CD4-positive, CD25-positive, alpha-beta regulatory T cell (primary cell): ENCODE data around the gene ZNF629. TPM values are rescaled to one million over a fixed set of nuclear protein-coding genes. Genes with fewer than 3 reads are reported as not detected.

Experiments
- ATAC-seq, 2 donors: fragments of 150-1000 bp; cut with Tn5 transposase; one replicate each; pipeline ENCODE4 v1.10.0; 2021; ENCODE audit warnings: low read depth in 2 of 2, moderate number of reproducible peaks in 2 of 2, moderate library complexity in 1 of 2
- DNase-seq, 3 donors: peaks; one replicate each; pipeline versions ENCODE4 v3.0.0 to v3.0.0-alpha.2; 2012 to 2022; ENCODE audit warnings: mixed read lengths in 1 of 3
- H3K27ac ChIP-seq: one replicate; pipeline ENCODE4 v1.7.0; 2013; ENCODE audit warnings: mild to moderate bottlenecking, low read length; ENCODE audit not compliant: insufficient read depth, poor library complexity, severe bottlenecking
- H3K27me3 ChIP-seq: one replicate; pipeline ENCODE4 v1.7.0; 2013; ENCODE audit warnings: low read length; ENCODE audit not compliant: control insufficient read depth, insufficient read depth
- H3K36me3 ChIP-seq: one replicate; pipeline ENCODE4 v1.7.0; 2013; ENCODE audit warnings: mild to moderate bottlenecking, low read length, moderate library complexity; ENCODE audit not compliant: control insufficient read depth, insufficient read depth
- H3K4me1 ChIP-seq: 2 replicates; pipeline ENCODE4 v1.7.0; 2013; ENCODE audit warnings: mild to moderate bottlenecking, low read length; ENCODE audit not compliant: insufficient read depth, control insufficient read depth, poor library complexity, severe bottlenecking
- H3K4me3 ChIP-seq: one replicate; pipeline ENCODE4 v1.7.0; 2013; ENCODE audit warnings: low read depth, mild to moderate bottlenecking, low read length, moderate library complexity
- H3K9me3 ChIP-seq, 2 experiments: 1 replicate in 1 of 2; 2 replicates in 1 of 2; pipeline ENCODE4 v1.7.0; 2013; ENCODE audit warnings: low read length in 2 of 2, mild to moderate bottlenecking in 1 of 2, moderate library complexity in 1 of 2; ENCODE audit not compliant: control insufficient read depth in 2 of 2
- H3K27ac Mint-ChIP-seq, 3 donors: one replicate each; pipeline ENCODE4 v1.8.0; 2020 to 2022; ENCODE audit warnings: mild to moderate bottlenecking in 3 of 3, mixed read lengths in 3 of 3, moderate library complexity in 2 of 3
- H3K27me3 Mint-ChIP-seq: one replicate; pipeline ENCODE4 v1.8.0; 2022; ENCODE audit warnings: mild to moderate bottlenecking, mixed read lengths
- H3K36me3 Mint-ChIP-seq: one replicate; pipeline ENCODE4 v1.8.0; 2020; ENCODE audit warnings: mixed read lengths
- H3K4me1 Mint-ChIP-seq, 4 donors: one replicate each; pipeline ENCODE4 v1.8.0; 2020 to 2022; ENCODE audit warnings: mixed read lengths in 4 of 4, mild to moderate bottlenecking in 1 of 4
- H3K4me3 Mint-ChIP-seq, 4 donors: one replicate each; pipeline ENCODE4 v1.8.0; 2020 to 2022; ENCODE audit warnings: mild to moderate bottlenecking in 4 of 4, mixed read lengths in 4 of 4, moderate library complexity in 3 of 4
- H3K9me3 Mint-ChIP-seq, 7 donors: one replicate each; pipeline ENCODE4 v1.8.0; 2020 to 2022; ENCODE audit warnings: mixed read lengths in 7 of 7, mild to moderate bottlenecking in 3 of 7, moderate library complexity in 2 of 7
- polyA plus RNA-seq, 4 donors: library from polyadenylated mRNA; unstranded; fragments of 300-500 nt; fragmentation: Illumina TruSeq; gene quantifications; one replicate each; pipeline ENCODE4 v1.2.3, GENCODE V29; 2021
- total RNA-seq: library from RNA; stranded (reverse); gene quantifications from one replicate; pipeline ENCODE4 v1.2.3, GENCODE V29; 2022

Gene ZNF629
- total and polyA plus RNA-seq, 5 donors from 2014 or later, result 0.23 to 0.79 (median 0.39) TPM

GRCh38 chr16:30769379-30770089 lies 17.5 kb downstream of the ZNF629 start:
- ATAC-seq (no peak), DNase-seq (no peak)
- no peak overlapping the region for H3K27ac ChIP-seq
- H3K36me3 ChIP-seq, result peaks cover 88% of the 10 kb centered on the region
- H3K9me3 ChIP-seq, result no peaks in the 10 kb centered on the region
- no peaks in the 10 kb centered on the region for H3K4me1 ChIP-seq
- no peaks in the 10 kb centered on the region for H3K9me3 Mint-ChIP-seq
- H3K36me3 Mint-ChIP-seq, result peaks cover 40% of the 10 kb centered on the region
- no peak overlapping the region for H3K27ac Mint-ChIP-seq
- no peak overlapping the region for H3K4me3 ChIP-seq
- H3K27me3 ChIP-seq, result no peaks in the 10 kb centered on the region
- H3K4me1 Mint-ChIP-seq, result peaks cover 0 to 15% (median 4%) of the 10 kb centered on the region in 4 donors
- peak overlapping the region in 1 of 4 donors; percentile 35 for H3K4me3 Mint-ChIP-seq
- H3K27me3 Mint-ChIP-seq, result no peaks in the 10 kb centered on the region

GRCh38 chr16:30768583-30769181 lies 18.3 kb downstream of the ZNF629 start:
- Mint-ChIP-seq H3K27ac (no peak overlapping the region), H3K9me3 (no peaks in the 10 kb centered on the region), H3K4me3 (peak overlapping the region in 1 of 4 donors; percentile 35), H3K27me3 (no peaks in the 10 kb centered on the region), H3K4me1 (peaks cover 0 to 23% (median 7%) of the 10 kb centered on the region in 4 donors), H3K36me3 (peaks cover 38% of the 10 kb centered on the region)
- H3K9me3 ChIP-seq, result no peaks in the 10 kb centered on the region
- no peak overlapping the region for H3K4me3 ChIP-seq
- H3K4me1 ChIP-seq, result peaks cover 3% of the 10 kb centered on the region
- no peak for DNase-seq
- H3K36me3 ChIP-seq, result peaks cover 94% of the 10 kb centered on the region
- ATAC-seq, result no peak
- H3K27me3 ChIP-seq, result no peaks in the 10 kb centered on the region
- no peak overlapping the region for H3K27ac ChIP-seq

- no peak overlapping the region for H3K27ac ChIP-seq
- Mint-ChIP-seq H3K9me3 (no peaks in the 10 kb centered on the region), H3K27ac (no peak overlapping the region), H3K36me3 (peaks cover 33% of the 10 kb centered on the region), H3K27me3 (no peaks in the 10 kb centered on the region), H3K4me1 (peaks cover 0 to 26% (median 14%) of the 10 kb centered on the region in 4 donors), H3K4me3 (peak overlapping the region in 1 of 4 donors; percentile 3)
- peaks cover 11% of the 10 kb centered on the region for H3K4me1 ChIP-seq
- H3K4me3 ChIP-seq, result no peak overlapping the region
- no peaks in the 10 kb centered on the region for H3K9me3 ChIP-seq
- peaks cover 88% of the 10 kb centered on the region for H3K36me3 ChIP-seq
- no peaks in the 10 kb centered on the region for H3K27me3 ChIP-seq
- no peak for DNase-seq
- no peak for ATAC-seq
Measured at GRCh38 chr16:30767767-30768465, 19.1 kb downstream of the ZNF629 start.

DNA sequence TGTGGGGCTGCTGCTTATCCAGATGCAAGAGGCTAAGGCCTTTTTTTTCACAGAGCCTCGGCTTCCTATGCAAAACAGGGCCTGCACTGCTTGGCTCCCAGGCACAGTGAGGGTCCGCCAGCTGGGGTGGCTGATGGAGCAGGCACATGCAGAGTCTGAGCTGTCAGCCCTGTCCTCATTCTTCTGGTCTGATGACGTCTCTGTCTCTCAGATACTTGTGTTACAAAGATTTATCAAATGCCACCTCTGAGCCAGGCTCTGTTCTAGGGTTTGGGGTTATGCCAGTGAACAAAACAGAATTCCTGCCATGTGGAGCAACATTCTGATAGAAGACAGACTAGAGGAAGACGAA lies 20.1 kb downstream of the ZNF629 start:
- ATAC-seq, result no peak
- peaks cover 78% of the 10 kb centered on the region for H3K36me3 ChIP-seq
- H3K9me3 ChIP-seq, result no peaks in the 10 kb centered on the region
- no peaks in the 10 kb centered on the region for H3K9me3 Mint-ChIP-seq
- no peak overlapping the region for H3K27ac Mint-ChIP-seq
- no peaks in the 10 kb centered on the region for H3K27me3 Mint-ChIP-seq
- H3K27me3 ChIP-seq, result no peaks in the 10 kb centered on the region
- peak overlapping the region in 1 of 4 donors; percentile 3 for H3K4me3 Mint-ChIP-seq
- H3K27ac ChIP-seq, result no peak overlapping the region
- peaks cover 25% of the 10 kb centered on the region for H3K36me3 Mint-ChIP-seq
- H3K4me3 ChIP-seq, result no peak overlapping the region
- no peak for DNase-seq
- peaks cover 0 to 28% (median 19%) of the 10 kb centered on the region in 4 donors for H3K4me1 Mint-ChIP-seq
- peaks cover 17% of the 10 kb centered on the region for H3K4me1 ChIP-seq

GRCh38 chr16:30766206-30766932 lies 20.6 kb downstream of the ZNF629 start:
- peaks cover 25% of the 10 kb centered on the region for H3K36me3 Mint-ChIP-seq
- peaks cover 18% of the 10 kb centered on the region for H3K4me1 ChIP-seq
- peaks cover 0 to 30% (median 20%) of the 10 kb centered on the region in 4 donors for H3K4me1 Mint-ChIP-seq
- no peaks in the 10 kb centered on the region for H3K27me3 ChIP-seq
- no peaks in the 10 kb centered on the region for H3K27me3 Mint-ChIP-seq
- H3K4me3 Mint-ChIP-seq, result peak overlapping the region in 1 of 4 donors; percentile 80
- H3K9me3 ChIP-seq, result no peaks in the 10 kb centered on the region
- H3K36me3 ChIP-seq, result peaks cover 73% of the 10 kb centered on the region
- ATAC-seq (no peak), DNase-seq (no peak)
- H3K4me3 ChIP-seq, result no peak overlapping the region
- no peaks in the 10 kb centered on the region for H3K9me3 Mint-ChIP-seq
- no peak overlapping the region for H3K27ac Mint-ChIP-seq
- H3K27ac ChIP-seq, result no peak overlapping the region

- peak overlapping the region in 1 of 3 donors; percentile 25 for H3K27ac Mint-ChIP-seq
- no peaks in the 10 kb centered on the region for H3K9me3 ChIP-seq
- peaks cover 0 to 38% (median 27%) of the 10 kb centered on the region in 4 donors for H3K4me1 Mint-ChIP-seq
- H3K4me3 ChIP-seq, result no peak overlapping the region
- no peaks in the 10 kb centered on the region for H3K9me3 Mint-ChIP-seq
- H3K4me1 ChIP-seq, result peaks cover 25% of the 10 kb centered on the region
- DNase-seq (no peak), ATAC-seq (no peak)
- H3K36me3 Mint-ChIP-seq, result peaks cover 25% of the 10 kb centered on the region
- no peaks in the 10 kb centered on the region for H3K27me3 Mint-ChIP-seq
- no peak overlapping the region for H3K27ac ChIP-seq
- H3K27me3 ChIP-seq, result no peaks in the 10 kb centered on the region
- H3K4me3 Mint-ChIP-seq, result peak overlapping the region in 1 of 4 donors; percentile 80
- H3K36me3 ChIP-seq, result peaks cover 63% of the 10 kb centered on the region
Measured at GRCh38 chr16:30764816-30765465, 22.1 kb downstream of the ZNF629 start.

DNA sequence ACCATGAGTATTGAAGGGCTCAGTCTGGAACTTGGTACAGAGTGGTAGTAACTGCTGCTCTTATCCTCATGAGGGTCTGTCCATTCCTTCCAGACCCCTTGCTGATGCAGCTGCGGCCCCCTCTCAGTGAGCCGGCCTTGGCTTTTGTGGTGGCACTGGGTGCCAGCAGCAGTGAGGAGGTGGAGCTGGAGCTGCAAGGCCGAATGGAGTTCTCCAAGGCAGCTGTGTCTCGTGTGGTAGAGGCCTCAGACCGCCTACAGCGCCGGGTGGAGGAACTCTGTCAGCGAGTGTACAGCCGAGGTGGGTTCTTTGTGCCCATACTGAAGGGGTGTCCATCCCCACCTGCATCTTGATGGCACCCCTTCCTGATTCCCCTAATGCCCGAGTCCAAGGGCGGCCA lies 22.9 kb downstream of the ZNF629 start:
- H3K27me3 ChIP-seq, result no peaks in the 10 kb centered on the region
- peaks cover 54% of the 10 kb centered on the region for H3K36me3 ChIP-seq
- H3K4me1 ChIP-seq, result peaks cover 25% of the 10 kb centered on the region
- Mint-ChIP-seq H3K9me3 (no peaks in the 10 kb centered on the region), H3K4me3 (peak overlapping the region; percentile 87 to 99 (median 97)), H3K36me3 (peaks cover 20% of the 10 kb centered on the region), H3K27ac (peak overlapping the region in 1 of 3 donors; percentile 37), H3K27me3 (no peaks in the 10 kb centered on the region), H3K4me1 (peaks cover 0 to 38% (median 27%) of the 10 kb centered on the region in 4 donors)
- no peak overlapping the region for H3K4me3 ChIP-seq
- ATAC-seq, result no peak
- H3K27ac ChIP-seq, result no peak overlapping the region
- DNase-seq, result no peak
- H3K9me3 ChIP-seq, result no peaks in the 10 kb centered on the region
